H1 (cell line): ENCODE measurements around the gene PRSS21.

ENCODE experiments used
- BCL11A ChIP-seq, 2 experiments: IDR thresholded peaks; one replicate each; pipeline ENCODE4 v1.6.1; 2011; ENCODE audit warnings: low read depth in 2 of 2, low read length in 2 of 2, mild to moderate bottlenecking in 2 of 2
- EP300 ChIP-seq, 2 experiments: IDR thresholded peaks; 1 replicate in 1 of 2; 2 replicates in 1 of 2; pipeline ENCODE4 v1.6.1; 2011 to 2012; ENCODE audit warnings: low read depth in 2 of 2, low read length in 2 of 2, mild to moderate bottlenecking in 2 of 2, borderline replicate concordance in 1 of 2, inconsistent platforms in 1 of 2, moderate library complexity in 1 of 2
- HDAC2 ChIP-seq, 2 experiments: fragments of 300-600 bp in 1 of 2; sonication (generic) in 1 of 2; IDR thresholded peaks; 2 replicates each; pipeline ENCODE4 v1.6.1; 2011 to 2012; ENCODE audit warnings: low read depth in 2 of 2, low read length in 2 of 2, mild to moderate bottlenecking in 2 of 2, moderate library complexity in 2 of 2, borderline replicate concordance in 1 of 2, inconsistent platforms in 1 of 2
- SUZ12 ChIP-seq: fragments of 200-600 bp; sonication (generic); IDR thresholded peaks from 2 replicates; pipeline ENCODE4 v1.6.1; 2012; ENCODE audit warnings: mild to moderate bottlenecking, inconsistent platforms, low read length, moderate library complexity, mixed read lengths
- TF ChIP-seq, protein P1 (sequence below), 3 experiments: IDR thresholded peaks; 1 replicate in 2 of 3; 2 replicates in 1 of 3; pipeline versions ENCODE4 v1.5.1 to v1.6.1; 2011; ENCODE audit warnings: low read length in 3 of 3, mild to moderate bottlenecking in 3 of 3, inconsistent platforms in 2 of 3, low read depth in 1 of 3, moderate library complexity in 1 of 3; ENCODE audit not compliant: insufficient read depth in 1 of 3; ENCODE audit errors: control extremely low read depth in 1 of 3
- TF ChIP-seq, protein P2 (sequence below): IDR thresholded peaks from 2 replicates; pipeline ENCODE4 v1.6.1; 2011; ENCODE audit warnings: low read length, improper control_type of control experiment

DNA sequence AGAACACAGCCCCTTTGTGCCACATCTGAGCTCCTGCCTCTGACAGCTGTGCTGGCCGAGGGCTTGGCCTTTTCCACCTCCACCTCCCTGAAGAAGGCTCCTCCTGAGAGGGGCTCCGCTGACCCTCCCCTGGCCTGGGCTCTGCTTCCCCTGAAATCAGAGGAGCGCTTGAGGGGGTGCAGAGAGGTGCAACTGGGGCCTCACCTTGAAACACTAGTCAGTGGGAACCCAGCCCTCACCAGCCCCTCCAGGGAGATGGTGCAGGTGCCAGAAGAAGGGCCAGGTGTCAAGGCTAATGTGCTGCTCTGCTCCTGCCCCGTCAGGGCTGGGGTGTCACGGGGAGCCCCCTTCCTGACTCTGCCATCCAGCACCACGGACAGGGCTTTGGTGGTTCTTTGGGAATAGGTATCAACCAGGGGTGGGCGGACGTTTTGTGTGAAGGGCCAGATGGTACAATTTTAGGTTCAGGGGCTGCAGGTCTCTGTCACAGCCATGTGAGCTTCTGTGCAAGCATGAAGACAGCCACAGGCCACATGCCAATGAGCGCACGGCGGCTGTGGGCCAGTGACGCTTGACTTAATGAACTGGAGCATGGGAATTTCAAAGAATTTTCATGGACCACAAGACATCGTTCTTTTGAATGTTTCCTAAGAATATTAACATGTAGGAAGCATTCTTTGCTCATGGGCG lies 10.9 kb downstream of the PRSS21 start:
- no peak for TF ChIP-seq HDAC2 (IDR thresholded peaks at IDR 0.05; ENCODE audit: borderline replicate concordance in 1 of 2, low read depth in 2 of 2, low read length in 2 of 2)
- TF ChIP-seq BCL11A (IDR thresholded peaks at IDR 0.05; ENCODE audit: low read depth in 2 of 2, low read length in 2 of 2), result no peak
- TF ChIP-seq SUZ12, result no peak
- TF ChIP-seq, protein P1, sequence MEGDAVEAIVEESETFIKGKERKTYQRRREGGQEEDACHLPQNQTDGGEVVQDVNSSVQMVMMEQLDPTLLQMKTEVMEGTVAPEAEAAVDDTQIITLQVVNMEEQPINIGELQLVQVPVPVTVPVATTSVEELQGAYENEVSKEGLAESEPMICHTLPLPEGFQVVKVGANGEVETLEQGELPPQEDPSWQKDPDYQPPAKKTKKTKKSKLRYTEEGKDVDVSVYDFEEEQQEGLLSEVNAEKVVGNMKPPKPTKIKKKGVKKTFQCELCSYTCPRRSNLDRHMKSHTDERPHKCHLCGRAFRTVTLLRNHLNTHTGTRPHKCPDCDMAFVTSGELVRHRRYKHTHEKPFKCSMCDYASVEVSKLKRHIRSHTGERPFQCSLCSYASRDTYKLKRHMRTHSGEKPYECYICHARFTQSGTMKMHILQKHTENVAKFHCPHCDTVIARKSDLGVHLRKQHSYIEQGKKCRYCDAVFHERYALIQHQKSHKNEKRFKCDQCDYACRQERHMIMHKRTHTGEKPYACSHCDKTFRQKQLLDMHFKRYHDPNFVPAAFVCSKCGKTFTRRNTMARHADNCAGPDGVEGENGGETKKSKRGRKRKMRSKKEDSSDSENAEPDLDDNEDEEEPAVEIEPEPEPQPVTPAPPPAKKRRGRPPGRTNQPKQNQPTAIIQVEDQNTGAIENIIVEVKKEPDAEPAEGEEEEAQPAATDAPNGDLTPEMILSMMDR (IDR thresholded peaks at IDR 0.05; ENCODE audit: control extremely low read depth in 1 of 3, insufficient read depth in 1 of 3, low read depth in 1 of 3, low read length in 3 of 3), result no peak
- TF ChIP-seq EP300 (IDR thresholded peaks at IDR 0.05; ENCODE audit: borderline replicate concordance in 1 of 2, low read depth in 2 of 2, low read length in 2 of 2), result no peak
- TF ChIP-seq, protein P2, sequence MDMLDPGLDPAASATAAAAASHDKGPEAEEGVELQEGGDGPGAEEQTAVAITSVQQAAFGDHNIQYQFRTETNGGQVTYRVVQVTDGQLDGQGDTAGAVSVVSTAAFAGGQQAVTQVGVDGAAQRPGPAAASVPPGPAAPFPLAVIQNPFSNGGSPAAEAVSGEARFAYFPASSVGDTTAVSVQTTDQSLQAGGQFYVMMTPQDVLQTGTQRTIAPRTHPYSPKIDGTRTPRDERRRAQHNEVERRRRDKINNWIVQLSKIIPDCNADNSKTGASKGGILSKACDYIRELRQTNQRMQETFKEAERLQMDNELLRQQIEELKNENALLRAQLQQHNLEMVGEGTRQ, result no peak
